Neuronal stem cell (in vitro differentiated cells): ENCODE data around the gene EI24.

ENCODE experiments used
- DNase-seq: peaks from one replicate; pipeline ENCODE4 v3.0.0-alpha.2; 2013; ENCODE audit warnings: low spot score
- H2AFZ ChIP-seq: one replicate; pipeline ENCODE4 v1.6.1; 2013; ENCODE audit warnings: mild to moderate bottlenecking, low read length, inconsistent platforms
- H2AK5ac ChIP-seq: 2 replicates; pipeline ENCODE4 v1.6.1; 2013; ENCODE audit warnings: low read depth, mild to moderate bottlenecking, inconsistent platforms, low read length, moderate library complexity, mixed read lengths
- H2BK120ac ChIP-seq: 2 replicates; pipeline ENCODE4 v1.6.1; 2013; ENCODE audit warnings: low read depth, mild to moderate bottlenecking, inconsistent platforms, low read length, moderate library complexity, mixed read lengths
- H2BK12ac ChIP-seq: one replicate; pipeline ENCODE4 v1.6.1; 2013; ENCODE audit warnings: low read length, inconsistent platforms
- H2BK15ac ChIP-seq: 2 replicates; pipeline ENCODE4 v1.6.1; 2013; ENCODE audit warnings: mild to moderate bottlenecking, low read length, inconsistent platforms, mixed read lengths
- H2BK5ac ChIP-seq: one replicate; pipeline ENCODE4 v1.6.1; 2013; ENCODE audit warnings: inconsistent platforms, mild to moderate bottlenecking, low read length, moderate library complexity
- H3K14ac ChIP-seq: one replicate; pipeline ENCODE4 v1.6.1; 2013; ENCODE audit warnings: low read length, inconsistent platforms
- H3K18ac ChIP-seq: 2 replicates; pipeline ENCODE4 v1.6.1; 2013; ENCODE audit warnings: low read length, inconsistent platforms
- H3K23ac ChIP-seq: 2 replicates; pipeline ENCODE4 v1.6.1; 2013; ENCODE audit warnings: low read depth, mild to moderate bottlenecking, mixed read lengths, low read length, inconsistent platforms; ENCODE audit not compliant: poor library complexity
- H3K27ac ChIP-seq: replicated peaks from 3 replicates; pipeline ENCODE4 v1.5.1; 2013; ENCODE audit warnings: low read length, inconsistent platforms
- H3K27me3 ChIP-seq, 3 experiments: 2 replicates each; pipeline ENCODE4 v1.6.1; 2013; ENCODE audit warnings: low read length in 3 of 3, mild to moderate bottlenecking in 2 of 3, inconsistent platforms in 1 of 3, low read depth in 1 of 3, mixed read lengths in 1 of 3, moderate library complexity in 1 of 3; ENCODE audit not compliant: control insufficient read depth in 3 of 3, insufficient read depth in 3 of 3
- H3K36me3 ChIP-seq, 2 donors: replicated peaks in 1 of 2; 2 replicates each; pipeline ENCODE4 v1.6.1; 2013; ENCODE audit warnings: low read length in 2 of 2; ENCODE audit not compliant: control insufficient read depth in 2 of 2, insufficient read depth in 2 of 2
- H3K4ac ChIP-seq: 2 replicates; pipeline ENCODE4 v1.6.1; 2013; ENCODE audit warnings: inconsistent platforms, mild to moderate bottlenecking, low read length, moderate library complexity
- H3K4me1 ChIP-seq, 2 donors: 1 replicate in 1 of 2; 2 replicates in 1 of 2; pipeline ENCODE4 v1.6.1; 2013; ENCODE audit warnings: low read length in 2 of 2, low read depth in 1 of 2; ENCODE audit not compliant: control insufficient read depth in 2 of 2, insufficient read depth in 1 of 2
- H3K4me2 ChIP-seq: one replicate; pipeline ENCODE4 v1.6.1; 2013; ENCODE audit warnings: mild to moderate bottlenecking, low read length, inconsistent platforms; ENCODE audit not compliant: insufficient read depth, poor library complexity, severe bottlenecking
- H3K4me3 ChIP-seq, 2 donors: 2 replicates each; pipeline ENCODE4 v1.5.1; 2013; ENCODE audit warnings: low read length in 2 of 2, mild to moderate bottlenecking in 2 of 2, inconsistent platforms in 1 of 2, moderate library complexity in 1 of 2
- H3K79me1 ChIP-seq: one replicate; pipeline ENCODE4 v1.6.1; 2013; ENCODE audit warnings: low read depth, mild to moderate bottlenecking, inconsistent platforms, low read length, moderate library complexity
- H3K9ac ChIP-seq: one replicate; pipeline ENCODE4 v1.6.1; 2013; ENCODE audit warnings: mild to moderate bottlenecking, low read depth, low read length, inconsistent platforms; ENCODE audit not compliant: poor library complexity
- H3K9me3 ChIP-seq, 2 donors: replicated peaks in 1 of 2; 2 replicates each; pipeline versions ENCODE3 to v1.6.1; 2013; ENCODE audit warnings: low read length in 2 of 2, mild to moderate bottlenecking in 2 of 2, inconsistent platforms in 1 of 2, low read depth in 1 of 2, mixed read lengths in 1 of 2, moderate library complexity in 1 of 2; ENCODE audit not compliant: control insufficient read depth in 2 of 2, insufficient read depth in 1 of 2
- H4K8ac ChIP-seq: one replicate; pipeline ENCODE4 v1.6.1; 2013; ENCODE audit warnings: low read depth, mild to moderate bottlenecking, inconsistent platforms, low read length, moderate library complexity
- H4K91ac ChIP-seq: one replicate; pipeline ENCODE4 v1.6.1; 2013; ENCODE audit warnings: low read length, low read depth, mild to moderate bottlenecking, inconsistent platforms; ENCODE audit not compliant: poor library complexity
- WGBS, 2 donors: extraction: QIAGEN DNeasy Blood & Tissue Kit; methylation state at CpG; one replicate each; pipeline ENCODE4 v1.1.7; 2013; ENCODE audit warnings: missing lambda C conversion rate in 2 of 2, mixed read lengths in 1 of 2; ENCODE audit not compliant: insufficient read length in 2 of 2, insufficient replicate concordance in 1 of 2; ENCODE audit errors: extremely low coverage in 2 of 2; 5-methylcytosine and 5-hydroxymethylcytosine counted together

Gene EI24

DNA sequence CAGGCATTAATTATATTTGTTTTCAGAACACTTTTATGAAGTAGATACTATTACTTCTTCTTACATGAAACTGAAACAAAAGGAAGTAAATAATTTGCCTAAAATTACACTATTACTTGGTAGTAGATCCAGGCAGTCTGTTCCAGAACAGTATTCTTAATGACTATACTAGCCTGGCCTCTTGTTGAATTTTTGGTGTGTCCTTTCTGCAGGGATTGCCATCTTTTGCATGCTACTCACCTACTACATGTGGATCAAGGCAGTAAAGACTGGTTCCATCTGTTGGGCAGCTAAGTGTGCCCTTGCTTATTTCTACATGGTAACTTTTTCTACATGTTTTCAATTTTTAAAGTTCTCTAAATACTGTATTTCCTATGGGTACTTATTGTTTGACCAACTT is 36.1 kb downstream of the EI24 start:
- Histone ChIP-seq H3K4me2 (no peak overlapping the region), H2AK5ac (no peak overlapping the region), H3K4ac (no peak overlapping the region), H2BK12ac (no peak overlapping the region), H3K23ac (no peak overlapping the region), H3K79me1 (no peaks in the 10 kb centered on the region), H4K91ac (no peak overlapping the region), H3K4me3 (no peak overlapping the region), H2BK120ac (no peak overlapping the region), H3K27ac (no peak overlapping the region), H3K14ac (no peak overlapping the region), H4K8ac (no peak overlapping the region), H3K36me3 (peaks cover 44 to 98% of the 10 kb centered on the region in 2 donors), H3K27me3 (no peaks in the 10 kb centered on the region), H3K18ac (no peak overlapping the region), H3K4me1 (no peaks in the 10 kb centered on the region), H3K9ac (no peak overlapping the region), H3K9me3 (no peaks in the 10 kb centered on the region), H2AFZ (no peak overlapping the region), H2BK15ac (no peak overlapping the region), H2BK5ac (no peak overlapping the region)
- no peak for DNase-seq

DNA sequence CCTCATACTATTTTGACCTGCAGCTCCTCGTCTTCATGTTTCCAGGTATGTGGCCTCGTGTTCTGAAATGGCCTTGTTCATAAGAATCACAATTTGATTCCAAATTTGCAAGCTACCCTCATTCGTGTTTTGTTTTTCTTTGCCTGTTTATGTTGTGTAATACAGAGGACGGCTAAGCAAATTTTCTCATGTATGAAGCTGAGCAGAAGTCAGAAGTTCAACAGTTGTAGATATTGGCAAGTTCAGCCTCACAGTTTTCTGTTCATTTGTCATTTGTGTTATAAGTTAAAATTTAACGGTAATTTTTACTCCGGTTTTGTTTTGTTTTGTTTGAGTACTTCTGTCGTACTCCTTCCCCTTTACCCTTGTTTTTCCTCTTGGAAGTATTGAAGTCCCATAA is 40.3 kb downstream of the EI24 start:
- H3K18ac ChIP-seq, result no peak overlapping the region
- H2BK12ac ChIP-seq, result no peak overlapping the region
- H3K9me3 ChIP-seq, result no peaks in the 10 kb centered on the region
- no peak overlapping the region for H3K27ac ChIP-seq
- DNase-seq, result no peak
- no peak overlapping the region for H4K8ac ChIP-seq
- H3K4me2 ChIP-seq, result no peak overlapping the region
- no peak overlapping the region for H2AFZ ChIP-seq
- H3K4ac ChIP-seq, result no peak overlapping the region
- H3K27me3 ChIP-seq, result no peaks in the 10 kb centered on the region
- no peak overlapping the region for H3K23ac ChIP-seq
- no peak overlapping the region for H2AK5ac ChIP-seq
- no peaks in the 10 kb centered on the region for H3K4me1 ChIP-seq
- no peaks in the 10 kb centered on the region for H3K79me1 ChIP-seq
- no peak overlapping the region for H2BK5ac ChIP-seq
- no peak overlapping the region for H3K4me3 ChIP-seq
- no peak overlapping the region for H4K91ac ChIP-seq
- peaks cover 47 to 98% of the 10 kb centered on the region in 2 donors for H3K36me3 ChIP-seq
- H2BK120ac ChIP-seq, result no peak overlapping the region
- no peak overlapping the region for H3K9ac ChIP-seq
- H3K14ac ChIP-seq, result no peak overlapping the region
- no CpG with 5 or more reads among the region's 7 CpGs for WGBS, 2 donors
- no peak overlapping the region for H2BK15ac ChIP-seq

DNA sequence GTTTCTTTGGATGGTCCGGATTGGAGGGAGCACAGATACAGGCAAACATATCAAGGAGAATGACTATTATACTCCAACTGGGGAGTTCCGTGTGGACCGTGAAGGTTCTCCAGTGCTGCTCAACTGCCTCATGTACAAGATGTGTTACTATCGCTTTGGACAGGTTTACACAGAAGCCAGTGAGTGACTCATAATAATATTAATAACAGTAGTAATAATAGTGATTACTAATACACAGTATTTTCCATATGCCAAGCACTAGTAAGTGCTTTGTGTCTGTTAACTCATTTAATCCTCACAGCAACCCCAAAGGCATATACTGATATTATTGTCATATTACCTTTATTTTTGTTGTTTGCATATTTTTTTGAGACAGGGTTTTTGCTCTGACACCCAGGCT is 49.1 kb downstream of the EI24 start:
- H3K4me2 ChIP-seq, result no peak overlapping the region
- H4K8ac ChIP-seq, result no peak overlapping the region
- no CpG with 5 or more reads among the region's 4 CpGs for WGBS, 2 donors
- H3K79me1 ChIP-seq, result no peaks in the 10 kb centered on the region
- H2BK15ac ChIP-seq, result no peak overlapping the region
- H3K36me3 ChIP-seq, result peaks cover 28 to 92% of the 10 kb centered on the region in 2 donors
- H4K91ac ChIP-seq, result no peak overlapping the region
- H3K4me3 ChIP-seq, result no peak overlapping the region
- H3K9ac ChIP-seq, result no peak overlapping the region
- no peaks in the 10 kb centered on the region for H3K4me1 ChIP-seq
- no peak overlapping the region for H3K4ac ChIP-seq
- no peak overlapping the region for H2AK5ac ChIP-seq
- no peak for DNase-seq
- H2BK120ac ChIP-seq, result no peak overlapping the region
- H3K14ac ChIP-seq, result no peak overlapping the region
- H2AFZ ChIP-seq, result no peak overlapping the region
- no peaks in the 10 kb centered on the region for H3K9me3 ChIP-seq
- H3K27ac ChIP-seq, result no peak overlapping the region
- H2BK12ac ChIP-seq, result no peak overlapping the region
- H3K18ac ChIP-seq, result no peak overlapping the region
- no peak overlapping the region for H2BK5ac ChIP-seq
- H3K23ac ChIP-seq, result no peak overlapping the region
- H3K27me3 ChIP-seq, result no peaks in the 10 kb centered on the region

DNA sequence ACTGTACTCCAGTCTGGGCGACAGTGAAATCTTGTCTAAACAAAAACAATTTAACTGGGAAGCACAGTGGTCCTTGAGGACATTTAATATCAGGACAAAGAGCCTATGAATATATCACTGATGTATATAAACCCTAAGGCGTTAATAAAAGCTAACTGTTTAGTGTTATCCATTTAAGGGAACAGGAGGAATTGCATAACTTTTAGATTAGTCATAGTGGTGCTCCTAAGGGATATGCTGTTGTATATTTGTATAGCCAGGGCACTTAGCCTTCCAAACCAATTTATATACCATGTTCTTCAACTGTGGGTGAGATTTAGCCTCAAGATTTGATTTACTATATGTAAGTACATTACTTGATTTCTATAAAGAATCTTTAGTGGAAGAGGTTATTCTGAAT is 52.7 kb downstream of the EI24 start:
- WGBS, 2 donors, result no CpG with 5 or more reads among the region's 2 CpGs
- DNase-seq, result no peak
- Histone ChIP-seq H3K4me1 (peaks cover 0 to 2% of the 10 kb centered on the region in 2 donors), H3K27ac (no peak overlapping the region), H2AFZ (no peak overlapping the region), H3K14ac (no peak overlapping the region), H2AK5ac (no peak overlapping the region), H2BK12ac (no peak overlapping the region), H3K79me1 (no peaks in the 10 kb centered on the region), H2BK5ac (no peak overlapping the region), H3K23ac (no peak overlapping the region), H3K9ac (no peak overlapping the region), H3K4me3 (no peak overlapping the region), H3K27me3 (no peaks in the 10 kb centered on the region), H4K8ac (no peak overlapping the region), H4K91ac (no peak overlapping the region), H3K18ac (no peak overlapping the region), H3K4ac (no peak overlapping the region), H2BK120ac (no peak overlapping the region), H3K4me2 (no peak overlapping the region), H2BK15ac (no peak overlapping the region), H3K36me3 (peaks cover 18 to 67% of the 10 kb centered on the region in 2 donors), H3K9me3 (no peaks in the 10 kb centered on the region)
